ENCODE data around the gene ERRFI1. TPM values are rescaled to one million over a fixed set of nuclear protein-coding genes. Genes with fewer than 3 reads are reported as not detected.

ERRFI1 gene
- total RNA-seq, 1 experiment from 2014 or later: 44.6 TPM

- TF ChIP-seq AFF4 (CRISPR knock-in tag; IDR thresholded peaks at IDR 0.05; ENCODE audit: borderline replicate concordance) (no peak), HMGXB4 (CRISPR knock-in tag; IDR thresholded peaks at IDR 0.05) (no peak)
These were observed 40.1 kb downstream of the ERRFI1 start (continued) for GRCh38 chr1:7985851-7986612.

- H3K4me1 Mint-ChIP-seq: peaks cover 11% of the 10 kb centered on the region
- no peak for DNase-seq (ENCODE audit: low spot score)
- peaks cover 56% of the 10 kb centered on the region for H3K36me3 Mint-ChIP-seq
- POLR2A ChIA-PET: no interaction called here
- H3K9me3 Mint-ChIP-seq: peaks cover under 1% of the 10 kb centered on the region
- H3K27ac Mint-ChIP-seq: peak overlapping the region; percentile 65
- TF ChIP-seq OVOL2 (CRISPR knock-in tag; IDR thresholded peaks at IDR 0.05; ENCODE audit: borderline replicate concordance) (no peak), ZNF138 (CRISPR knock-in tag; conservative IDR thresholded peaks at IDR 0.05) (no peak), CREB1 (CRISPR knock-in tag; IDR thresholded peaks at IDR 0.05) (no peak), ZNF317 (CRISPR knock-in tag; IDR thresholded peaks at IDR 0.05; ENCODE audit: borderline replicate concordance, low read depth) (no peak), ZBTB21 (CRISPR knock-in tag; IDR thresholded peaks at IDR 0.05; ENCODE audit: borderline replicate concordance) (no peak), NR3C1 (CRISPR knock-in tag; conservative IDR thresholded peaks at IDR 0.05; ENCODE audit: low read depth) (no peak), ZNF671 (CRISPR knock-in tag; IDR thresholded peaks at IDR 0.05) (no peak), SMAD4 (CRISPR knock-in tag; IDR thresholded peaks at IDR 0.05) (no peak), TEAD1 (CRISPR knock-in tag; IDR thresholded peaks at IDR 0.05) (no peak), ATF1 (CRISPR knock-in tag; IDR thresholded peaks at IDR 0.05) (no peak), CBFB (CRISPR knock-in tag; IDR thresholded peaks at IDR 0.05; ENCODE audit: low read depth) (no peak), ZMAT4 (CRISPR knock-in tag; IDR thresholded peaks at IDR 0.05) (no peak), ZNF263 (CRISPR knock-in tag; IDR thresholded peaks at IDR 0.05; ENCODE audit: low read depth) (no peak)
- ATAC-seq: no peak
- CTCF ChIA-PET: interaction anchor here (1.0 to 5.5 kb wide), 3 partner anchors 10 to 364 kb away, joined by 3 to 30 read pairs (median 7); no protein-coding TSS in a partner anchor
- no peak overlapping the region for H3K4me3 Mint-ChIP-seq
- H3K27me3 Mint-ChIP-seq (ENCODE audit: low read depth): no peaks in the 10 kb centered on the region
These were observed 41.3 kb downstream of the ERRFI1 start for GRCh38 chr1:7984811-7985210.

- 0 out of 2 replicates have a peak, but pooled peaks have one; percentile 29 for TF ChIP-seq FOXP1 (CRISPR knock-in tag; IDR thresholded peaks at IDR 0.05; ENCODE audit: borderline replicate concordance)
- no peak for TF ChIP-seq TP53 (CRISPR knock-in tag; IDR thresholded peaks at IDR 0.05)
- ChIA-PET POLR2A (interaction anchor here (0.6 kb wide), 1 partner anchor 1288 kb away, joined by 9 read pairs; no protein-coding TSS in a partner anchor), CTCF (interaction anchor here (0.5 to 5.5 kb wide), 5 partner anchors 24 to 366 kb away, joined by 3 to 30 read pairs (median 5); no protein-coding TSS in a partner anchor)
- Mint-ChIP-seq H3K27me3 (ENCODE audit: low read depth) (no peaks in the 10 kb centered on the region), H3K27ac (peak overlapping the region; percentile 93), H3K4me3 (no peak overlapping the region), H3K36me3 (peaks cover 70% of the 10 kb centered on the region), H3K4me1 (peaks cover 11% of the 10 kb centered on the region), H3K9me3 (no peaks in the 10 kb centered on the region)
- no peak for DNase-seq (ENCODE audit: low spot score)
- ATAC-seq: no peak
These were observed 42.9 kb downstream of the ERRFI1 start for GRCh38 chr1:7983086-7983778.

Measured in WTC11 (cell line).